Measurements from ENCODE around the gene COL23A1.

Gene COL23A1

GRCh38 chr5:178350361-178351220, 239.6 kb downstream of the COL23A1 start:
- DNase-seq = no peak

- no peak for DNase-seq
Observed at GRCh38 chr5:178349625-178350353, 240.4 kb downstream of the COL23A1 start.

- no peak for DNase-seq
Observed at GRCh38 chr5:178349075-178349511, 241.1 kb downstream of the COL23A1 start.

DNA sequence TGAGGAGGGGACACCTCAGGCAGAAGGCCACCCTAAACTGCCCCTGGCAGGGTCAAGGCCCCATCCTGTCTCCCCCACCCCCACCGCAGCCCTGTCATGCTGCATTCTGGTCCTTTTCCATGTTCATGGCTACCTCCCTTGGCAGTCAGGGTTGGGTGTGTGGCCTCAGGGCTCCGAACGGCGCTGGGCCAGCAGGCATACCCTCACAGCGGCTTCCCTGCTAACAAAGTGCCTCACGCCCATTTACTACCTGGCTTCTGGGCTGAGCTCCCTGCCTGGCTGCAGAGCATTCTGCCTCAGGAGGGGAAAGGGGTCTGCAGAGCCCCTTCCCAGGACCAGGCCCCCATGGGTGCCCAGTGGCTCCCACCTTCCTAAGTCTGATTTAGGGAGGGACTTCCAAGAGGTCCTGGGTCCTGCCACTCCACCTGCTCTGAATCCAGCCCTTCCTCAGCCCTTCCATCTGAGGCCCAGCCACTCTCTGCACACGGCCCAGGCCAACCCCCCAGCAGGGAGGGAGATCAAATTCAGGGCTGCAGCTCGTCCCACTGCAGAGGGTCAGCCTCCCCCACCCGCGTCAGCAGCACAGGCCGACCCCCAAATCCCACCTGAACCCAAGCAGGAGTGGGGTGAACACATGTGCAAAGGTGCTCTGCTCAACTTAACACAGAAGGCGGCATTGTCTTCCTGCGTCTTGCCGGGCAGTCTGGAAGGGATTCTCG, 241.7 kb downstream of the COL23A1 start:
- no peak for DNase-seq

DNA sequence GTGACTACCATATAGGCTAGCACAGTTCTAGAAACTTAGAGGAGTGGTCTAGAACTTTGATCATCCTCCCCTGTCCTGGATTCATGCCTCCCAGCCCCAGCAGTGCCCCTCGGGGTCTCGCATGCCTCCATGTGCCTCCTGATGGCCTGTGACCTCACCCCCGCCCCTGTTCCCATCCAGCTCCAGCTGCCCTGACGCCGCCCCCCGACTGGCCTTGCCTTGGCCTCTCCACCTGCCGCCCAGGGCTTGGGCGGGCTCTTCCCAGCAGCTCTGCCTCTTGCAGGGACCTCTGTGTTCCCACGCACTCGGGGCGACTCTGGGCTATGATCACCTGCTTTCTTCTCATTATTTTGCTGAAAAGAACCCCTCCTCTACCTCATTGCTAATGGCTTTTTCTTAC, 242.2 kb downstream of the COL23A1 start:
- no peak for DNase-seq

DNA sequence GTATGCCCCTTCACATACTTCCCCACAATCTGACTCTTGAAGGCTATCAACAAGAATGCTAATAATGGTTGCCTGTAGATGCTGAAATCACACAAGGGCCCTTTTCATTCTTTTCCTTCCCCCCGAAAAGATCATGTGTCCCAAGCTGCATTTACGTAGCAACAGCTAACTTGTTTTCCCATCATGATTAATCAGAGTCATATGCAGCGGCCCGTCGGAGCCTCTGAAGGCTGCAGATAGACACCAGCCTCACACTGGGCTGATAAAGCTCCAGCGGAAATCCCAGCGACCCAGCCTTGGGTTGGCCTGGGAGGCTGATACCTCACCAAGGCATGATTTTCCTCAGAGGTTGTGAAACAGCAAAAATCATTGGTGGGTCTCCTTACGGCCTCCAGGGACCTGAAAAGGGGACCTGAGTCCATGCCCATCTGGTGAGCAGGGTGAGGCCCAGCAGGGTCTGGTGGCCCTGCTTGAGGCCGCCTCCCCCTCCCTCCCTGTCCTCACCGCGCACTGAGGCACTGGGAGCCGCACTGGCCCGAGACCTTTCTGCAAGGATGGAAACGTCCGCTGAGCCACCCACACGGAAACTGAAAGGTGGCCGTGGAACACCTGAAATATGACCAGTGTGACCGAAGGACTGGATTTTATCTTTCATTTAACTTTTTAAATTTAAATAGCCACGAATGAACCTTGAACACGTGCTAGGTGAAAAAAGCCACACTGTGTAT, 243.4 kb downstream of the COL23A1 start:
- DNase-seq = no peak

- no peak for DNase-seq
Observed at GRCh38 chr5:178343306-178343705, 246.9 kb downstream of the COL23A1 start.

- DNase-seq = no peak
Observed at GRCh38 chr5:178341851-178342140, 248.4 kb downstream of the COL23A1 start.

DNA sequence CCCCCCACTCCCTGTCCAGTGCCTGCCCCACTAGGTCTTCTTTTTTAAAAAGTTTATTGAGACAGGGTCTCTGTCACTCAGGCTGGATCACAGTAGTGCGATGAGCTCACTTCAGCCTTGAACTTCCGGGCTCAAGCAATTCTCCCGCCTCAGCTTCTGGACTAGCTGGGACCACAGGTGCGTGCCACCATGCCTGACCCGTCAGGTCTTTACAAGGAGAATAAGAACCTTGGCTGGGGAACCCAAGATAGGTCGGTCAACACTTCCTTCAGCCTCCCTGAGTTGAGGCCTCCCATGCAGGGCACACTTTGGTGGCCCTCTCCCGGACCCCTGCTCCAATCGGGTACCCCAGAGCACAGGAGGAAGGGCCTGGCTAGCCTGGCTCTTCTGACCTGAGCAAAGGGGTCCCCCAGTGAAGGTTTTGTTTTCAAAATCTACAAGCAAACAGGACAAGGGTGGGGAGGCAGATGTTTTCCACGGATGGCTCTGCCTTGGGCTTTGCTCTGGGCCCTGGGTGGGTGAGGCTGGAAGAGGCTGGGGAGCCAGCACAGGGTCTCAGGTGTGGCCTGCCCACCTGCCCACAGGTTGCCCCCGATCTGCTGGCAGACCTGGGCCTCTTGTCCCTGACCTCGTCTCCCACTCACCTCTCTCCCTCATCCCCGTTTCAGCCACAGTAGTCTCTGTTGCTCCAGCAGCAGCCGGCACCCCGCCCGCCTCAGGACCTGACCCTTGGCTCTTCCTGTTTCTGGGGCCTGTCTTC, 248.9 kb downstream of the COL23A1 start:
- DNase-seq = no peak

- DNase-seq = no peak
Observed at GRCh38 chr5:178340637-178341036, 249.6 kb downstream of the COL23A1 start.

DNA sequence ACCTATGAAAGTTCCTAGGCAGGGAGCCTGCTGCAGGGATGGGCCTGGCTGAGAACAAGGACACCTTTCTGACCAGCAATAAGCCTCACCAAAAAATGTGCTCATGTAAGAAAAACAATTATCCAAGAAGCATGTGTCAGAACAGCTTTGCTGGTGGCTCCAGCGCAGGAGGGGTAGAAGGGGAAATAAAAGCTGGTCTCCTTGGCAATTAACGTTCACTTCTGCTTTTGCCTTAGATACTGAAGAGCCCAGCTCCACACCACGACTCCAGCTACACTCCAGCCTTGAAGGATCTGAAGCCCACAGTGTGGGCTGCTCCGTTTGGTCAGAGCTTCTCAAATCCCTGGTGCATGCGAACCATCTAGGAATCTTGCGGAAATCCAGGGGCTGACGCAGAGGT, 250.0 kb downstream of the COL23A1 start:
- DNase-seq = no peak

GRCh38 chr5:178339272-178339671, 250.9 kb downstream of the COL23A1 start:
- no peak for DNase-seq

DNA sequence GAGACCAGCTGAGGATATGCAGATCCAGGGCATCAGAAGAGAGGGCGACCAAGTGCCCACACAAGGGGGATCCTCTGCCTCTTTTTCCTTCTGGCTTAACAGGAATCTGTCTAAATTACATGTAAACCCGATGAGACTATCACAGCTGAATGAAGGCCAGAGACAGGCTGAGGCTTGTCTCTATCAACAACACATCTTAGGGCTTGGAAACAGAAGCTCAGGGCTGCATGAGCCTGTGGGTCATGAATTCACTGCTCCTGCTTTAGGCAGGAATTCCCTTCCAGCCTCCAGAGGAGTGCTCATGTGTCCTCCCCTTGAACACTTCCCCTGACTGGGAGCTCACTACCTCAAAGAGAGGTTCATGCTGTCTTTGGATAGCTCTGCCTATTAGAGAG, 251.4 kb downstream of the COL23A1 start:
- DNase-seq = no peak

- DNase-seq = no peak
Observed at GRCh38 chr5:178338126-178338749, 252.0 kb downstream of the COL23A1 start.

DNA sequence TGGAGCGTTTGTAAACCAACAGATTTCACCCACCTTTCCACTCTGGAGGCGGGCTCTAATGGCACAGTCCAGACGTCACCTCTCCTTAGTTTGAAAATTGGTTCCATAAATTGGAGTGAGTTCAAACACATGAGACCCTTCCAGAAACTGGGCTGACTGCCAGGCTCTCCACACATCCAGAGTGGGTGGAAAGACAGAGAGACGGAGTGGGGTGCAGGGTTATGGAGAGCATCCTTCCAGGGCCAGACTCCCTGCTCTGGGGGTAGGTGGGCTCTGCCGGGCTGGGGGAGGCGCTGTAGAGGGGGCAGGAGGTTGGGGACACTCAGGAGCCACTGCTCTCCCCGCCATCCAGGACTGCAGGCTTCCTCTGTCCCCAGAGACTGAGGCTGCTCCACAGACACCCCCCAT, 252.9 kb downstream of the COL23A1 start:
- no peak for DNase-seq

DNA sequence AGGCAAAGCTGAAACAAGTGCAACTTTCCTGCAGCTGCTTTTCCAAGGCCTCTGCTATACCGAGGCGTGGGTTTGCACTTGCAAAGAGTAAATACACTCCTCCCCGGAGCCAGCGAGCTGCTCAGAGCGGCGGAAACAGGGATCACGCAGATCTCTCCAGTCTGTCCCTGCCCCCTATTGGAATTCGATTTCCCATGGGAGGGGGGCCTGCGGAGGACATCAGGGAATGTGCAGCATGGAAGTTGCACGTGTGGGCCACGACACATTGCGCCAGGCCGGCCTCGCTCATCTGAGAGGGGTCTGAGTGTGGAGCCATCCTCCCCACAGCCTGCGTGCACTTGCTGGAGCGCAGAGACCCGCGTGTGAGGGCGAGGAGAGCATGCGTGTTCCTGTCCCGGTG, 253.3 kb downstream of the COL23A1 start:
- DNase-seq = no peak

GRCh38 chr5:178335302-178336030, 254.7 kb downstream of the COL23A1 start:
- DNase-seq = no peak

DNA sequence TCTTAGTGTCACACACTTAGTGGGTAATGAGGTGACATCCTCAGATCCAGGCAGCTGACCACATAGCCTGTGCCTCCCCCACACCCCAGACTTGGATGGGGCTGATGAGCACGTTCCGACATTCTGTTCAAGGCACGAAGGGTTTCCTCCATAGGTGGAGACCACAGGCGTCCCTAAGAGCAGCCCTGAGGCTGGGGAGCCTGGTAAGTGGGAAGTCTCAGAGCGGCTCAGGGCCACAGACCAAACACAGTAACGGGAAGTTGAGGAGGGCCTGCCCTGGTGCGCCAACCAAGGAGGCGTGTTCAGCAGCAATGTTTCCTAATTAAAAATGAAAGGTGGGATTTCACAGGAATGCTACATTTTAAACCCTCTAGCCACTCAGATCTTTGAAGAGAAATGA, 255.3 kb downstream of the COL23A1 start:
- no peak for DNase-seq

GRCh38 chr5:178333821-178334481, 256.2 kb downstream of the COL23A1 start:
- DNase-seq = no peak

- DNase-seq = no peak
Observed at GRCh38 chr5:178332210-178332641, 258.0 kb downstream of the COL23A1 start.

Measured in NCI-H2107 (cell line).